LNCaP clone FGC (cell line): ENCODE measurements around the gene PTPRT.

Experiments used
- DNase-seq: peaks from one replicate; pipeline ENCODE4 v3.0.0-alpha.2; 2011; ENCODE audit warnings: low read depth
- H3K4me3 ChIP-seq: 2 replicates; pipeline ENCODE4 v1.5.1; 2011; ENCODE audit warnings: mild to moderate bottlenecking, low read depth, low read length, control low read depth
- TF ChIP-seq, protein P1 (sequence below): IDR thresholded peaks from 2 replicates; pipeline ENCODE4 v1.5.1; 2012; ENCODE audit warnings: mild to moderate bottlenecking; ENCODE audit not compliant: control insufficient read depth, insufficient read depth; ENCODE audit errors: extremely low read depth

The PTPRT gene

DNA sequence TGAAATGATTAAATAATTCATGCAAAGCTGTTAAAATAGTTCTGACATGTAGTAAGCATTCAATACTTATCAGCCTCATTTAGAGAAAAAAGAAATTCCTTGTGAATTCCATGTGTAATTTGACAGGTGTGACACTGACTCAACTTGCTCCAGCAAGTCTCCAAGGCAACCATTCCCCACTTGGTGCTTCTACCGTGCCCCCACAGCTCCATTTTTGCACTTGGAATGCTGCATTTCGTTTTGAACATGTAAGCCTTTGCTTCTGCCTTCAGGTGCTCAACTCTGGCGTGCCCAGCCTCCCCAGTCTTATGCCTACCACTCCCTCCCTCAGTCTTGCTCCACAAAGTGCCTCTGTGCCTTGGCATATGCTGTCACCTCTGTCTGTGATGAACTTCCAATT lies 810.9 kb downstream of the PTPRT start:
- TF ChIP-seq, protein P1, sequence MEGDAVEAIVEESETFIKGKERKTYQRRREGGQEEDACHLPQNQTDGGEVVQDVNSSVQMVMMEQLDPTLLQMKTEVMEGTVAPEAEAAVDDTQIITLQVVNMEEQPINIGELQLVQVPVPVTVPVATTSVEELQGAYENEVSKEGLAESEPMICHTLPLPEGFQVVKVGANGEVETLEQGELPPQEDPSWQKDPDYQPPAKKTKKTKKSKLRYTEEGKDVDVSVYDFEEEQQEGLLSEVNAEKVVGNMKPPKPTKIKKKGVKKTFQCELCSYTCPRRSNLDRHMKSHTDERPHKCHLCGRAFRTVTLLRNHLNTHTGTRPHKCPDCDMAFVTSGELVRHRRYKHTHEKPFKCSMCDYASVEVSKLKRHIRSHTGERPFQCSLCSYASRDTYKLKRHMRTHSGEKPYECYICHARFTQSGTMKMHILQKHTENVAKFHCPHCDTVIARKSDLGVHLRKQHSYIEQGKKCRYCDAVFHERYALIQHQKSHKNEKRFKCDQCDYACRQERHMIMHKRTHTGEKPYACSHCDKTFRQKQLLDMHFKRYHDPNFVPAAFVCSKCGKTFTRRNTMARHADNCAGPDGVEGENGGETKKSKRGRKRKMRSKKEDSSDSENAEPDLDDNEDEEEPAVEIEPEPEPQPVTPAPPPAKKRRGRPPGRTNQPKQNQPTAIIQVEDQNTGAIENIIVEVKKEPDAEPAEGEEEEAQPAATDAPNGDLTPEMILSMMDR: no peak
- H3K4me3 ChIP-seq: no peak overlapping the region
- no peak for DNase-seq

- no peak overlapping the region for H3K4me3 ChIP-seq
- TF ChIP-seq, protein P1: no peak
- no peak for DNase-seq
Measured at GRCh38 chr20:42376131-42376530, 813.6 kb downstream of the PTPRT start.

GRCh38 chr20:42373049-42373448 lies 816.7 kb downstream of the PTPRT start:
- DNase-seq: no peak
- TF ChIP-seq, protein P1: no peak
- no peak overlapping the region for H3K4me3 ChIP-seq

DNA sequence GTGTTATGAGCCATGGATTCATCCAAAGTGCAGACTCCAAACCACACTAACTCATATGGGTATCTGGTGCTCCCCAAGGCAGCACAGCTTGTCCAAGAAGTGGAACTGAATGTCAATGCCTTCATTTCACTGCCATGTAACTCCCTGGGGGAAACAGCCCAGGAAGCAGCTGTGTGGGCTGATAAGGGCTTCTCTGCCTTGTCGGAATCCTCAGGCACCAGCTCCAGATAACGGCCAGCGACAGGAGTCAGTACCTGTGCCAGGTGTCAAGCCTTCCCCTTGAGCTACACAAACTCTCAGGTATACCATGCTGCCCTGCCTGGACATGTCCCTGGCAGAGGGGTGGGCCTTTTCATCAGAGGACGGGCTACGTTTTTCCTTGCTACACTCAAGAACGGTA lies 819.6 kb downstream of the PTPRT start:
- H3K4me3 ChIP-seq: no peak overlapping the region
- TF ChIP-seq, protein P1: no peak
- DNase-seq: no peak

GRCh38 chr20:42368910-42369309 lies 820.8 kb downstream of the PTPRT start:
- DNase-seq: no peak
- H3K4me3 ChIP-seq: no peak overlapping the region
- TF ChIP-seq, protein P1: no peak

GRCh38 chr20:42366626-42367025 lies 823.1 kb downstream of the PTPRT start:
- no peak for DNase-seq
- TF ChIP-seq, protein P1: no peak
- H3K4me3 ChIP-seq: no peak overlapping the region

DNA sequence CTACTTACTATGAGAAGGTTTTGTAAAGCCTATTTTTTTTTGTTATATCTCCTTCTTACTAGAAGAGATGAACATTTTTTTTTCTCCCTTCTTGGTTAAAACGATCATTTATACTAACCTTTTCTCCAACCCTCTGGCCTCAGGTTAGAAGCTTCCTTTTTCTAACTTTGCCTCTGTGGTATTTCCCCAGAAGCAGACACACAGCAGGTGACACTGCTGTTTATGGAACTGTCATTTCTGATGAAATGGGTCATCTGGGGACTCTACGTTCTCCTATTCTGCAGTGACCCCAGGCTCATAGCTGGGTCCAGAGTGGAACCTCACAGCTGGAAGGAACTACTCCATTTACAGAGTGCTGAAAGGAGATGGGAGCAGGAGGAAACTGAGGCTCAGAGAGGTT lies 825.3 kb downstream of the PTPRT start:
- no peak for DNase-seq
- TF ChIP-seq, protein P1: no peak
- no peak overlapping the region for H3K4me3 ChIP-seq
